NCI-H2171 treated with DMSO at 0.1 percent for 48 hours (cell line): ENCODE measurements around the gene TMBIM6.
A peak's percentile ranks its signal among the peaks of the same experiment; 100 is the strongest.
"Not testable (repeated sequence)": the region's sequence is repeated elsewhere in the genome, so short reads cannot be mapped to it uniquely, and the experiment has no call there.

Experiments
- DNase-seq: peaks from one replicate; lab custom pipeline; 2025; lab: John Stamatoyannopoulos, UW

TMBIM6 gene

DNA sequence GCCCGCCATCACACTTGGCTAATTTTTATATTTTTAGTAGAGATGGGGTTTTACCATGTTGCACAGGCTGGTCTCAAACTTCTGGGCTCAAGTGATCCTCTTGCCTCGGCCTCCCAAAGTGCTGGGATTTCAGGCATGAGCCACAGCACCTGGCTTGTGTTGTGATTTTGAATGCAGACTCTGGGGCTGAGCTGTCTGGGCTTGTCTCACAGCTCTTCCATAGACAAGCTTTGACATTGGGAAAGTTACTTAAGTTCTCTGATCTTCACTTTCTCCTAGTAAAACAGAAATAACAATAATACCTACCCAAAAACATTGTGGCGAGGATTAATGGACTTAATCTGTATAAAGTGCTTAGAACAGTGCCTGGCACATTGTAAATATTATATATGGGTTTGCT is 36.0 kb downstream of the TMBIM6 start:
- peak; percentile 22 for DNase-seq

DNA sequence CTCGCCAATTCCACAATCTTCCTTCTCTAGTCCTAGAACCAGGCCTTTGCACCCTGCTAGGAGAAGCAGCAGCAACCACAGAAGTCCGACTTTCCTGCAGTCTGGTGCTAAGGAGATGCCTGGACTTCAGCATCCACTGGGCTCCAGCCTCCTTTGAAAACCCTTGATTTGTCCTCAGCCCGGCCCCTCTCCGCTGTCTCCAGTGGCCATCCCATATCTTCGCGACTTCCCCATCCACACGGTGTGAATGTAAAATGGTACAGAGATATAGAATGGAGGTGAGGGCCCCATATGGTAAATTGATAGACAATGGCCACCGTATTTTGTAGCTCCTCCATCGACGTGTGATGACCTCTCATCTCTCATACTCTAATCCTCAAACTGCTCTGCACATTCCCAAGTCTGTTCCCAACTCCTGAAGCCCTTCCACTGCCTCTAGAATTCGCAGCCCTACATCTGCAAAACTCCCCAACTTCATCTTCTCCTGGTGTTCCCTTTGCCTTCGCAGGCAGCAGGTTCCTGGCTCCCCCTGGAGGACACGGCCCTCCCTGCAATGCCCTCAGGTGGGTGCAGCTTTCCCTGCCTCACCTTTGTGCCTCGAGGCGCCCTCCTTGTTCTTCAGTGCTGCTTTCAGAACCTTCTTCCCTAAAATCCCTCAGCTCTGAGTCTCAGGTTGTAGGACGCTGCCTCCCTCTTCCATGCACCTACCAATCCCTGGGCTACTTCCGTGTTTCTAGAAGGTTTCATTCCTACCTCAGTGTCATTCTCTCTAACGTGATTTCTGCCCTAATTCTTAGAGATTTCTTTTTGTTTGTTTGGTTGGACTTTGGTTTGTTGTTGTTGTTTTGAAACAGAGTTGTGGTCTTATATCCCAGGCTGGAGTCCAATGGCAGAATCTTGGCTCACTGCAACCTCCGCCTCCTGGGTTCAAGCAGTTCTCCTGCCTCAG is 36.7 kb downstream of the TMBIM6 start:
- peak; percentile 34 for DNase-seq

DNA sequence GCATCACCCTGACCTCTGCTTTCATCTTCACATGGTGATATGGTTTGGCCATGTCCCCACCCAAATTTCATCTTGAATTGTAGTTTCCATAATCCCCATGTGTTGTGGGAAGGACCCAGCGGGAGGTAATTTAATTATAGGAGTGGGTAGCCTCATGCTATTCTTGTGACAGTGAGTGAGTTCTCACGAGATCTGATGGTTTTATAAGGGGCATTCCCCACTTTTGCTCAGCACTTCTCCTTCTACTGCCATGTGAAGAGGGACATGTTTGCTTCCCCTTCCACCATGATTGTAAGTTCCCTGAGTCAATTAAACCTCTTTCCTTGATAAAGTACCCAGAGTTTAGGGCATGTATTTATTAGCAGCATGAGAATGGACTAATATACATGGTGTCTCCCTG is 38.2 kb downstream of the TMBIM6 start:
- DNase-seq: no peak

DNA sequence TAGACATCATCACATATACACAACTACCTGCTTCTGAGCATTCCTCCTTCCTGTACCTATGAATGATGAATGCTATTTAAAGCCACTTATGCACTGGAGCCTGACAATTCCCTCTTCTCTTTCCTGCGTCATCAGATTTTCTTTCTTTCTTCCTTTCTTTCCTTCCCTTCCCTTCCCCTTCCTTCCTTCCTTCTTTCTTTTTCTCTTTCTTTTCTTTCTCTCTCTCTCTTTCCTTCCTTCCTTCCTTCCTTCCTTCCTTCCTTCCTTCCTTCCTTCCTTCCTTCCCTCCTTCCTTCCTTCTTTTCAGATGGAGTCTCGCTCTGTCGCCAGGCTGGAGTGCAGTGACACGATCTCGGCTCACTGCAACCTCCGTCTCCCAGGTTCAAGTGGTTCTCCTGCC is 39.6 kb downstream of the TMBIM6 start:
- DNase-seq: not testable (repeated sequence)

DNA sequence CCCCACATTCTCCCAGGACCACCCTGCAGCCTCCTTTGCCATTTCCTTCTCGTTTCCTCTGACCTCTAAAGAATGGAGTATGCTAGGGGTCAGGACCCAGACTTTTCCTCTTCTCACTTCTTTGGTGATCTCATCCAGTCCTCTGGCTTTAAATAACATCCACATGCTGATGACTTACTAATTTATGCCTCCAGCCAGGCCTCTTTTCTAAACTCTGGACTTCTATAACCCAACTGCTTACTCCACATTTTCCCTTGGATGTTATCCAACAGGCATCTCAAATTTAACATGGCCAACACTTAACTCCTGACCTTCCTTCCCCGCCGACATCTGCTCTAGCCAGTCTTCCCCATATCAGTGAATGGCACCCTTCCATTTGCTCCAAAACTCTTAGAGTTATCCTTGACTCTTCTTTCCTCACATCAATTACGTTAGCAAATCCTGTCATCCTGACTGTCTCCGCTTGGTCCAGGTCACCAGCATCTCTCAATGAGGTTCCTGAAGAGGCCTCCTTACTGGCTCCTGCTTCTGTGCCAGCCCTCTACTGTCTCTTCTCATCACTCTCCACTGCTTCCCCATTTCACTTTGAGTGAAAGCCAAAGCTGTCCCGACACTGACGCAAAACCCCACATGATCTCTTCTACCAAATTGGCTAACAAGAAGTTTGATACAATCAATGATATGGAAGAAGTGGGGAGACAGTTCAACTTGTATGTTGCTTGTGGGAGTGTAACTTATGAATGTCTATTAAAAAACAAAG is 42.7 kb downstream of the TMBIM6 start:
- no peak for DNase-seq

DNA sequence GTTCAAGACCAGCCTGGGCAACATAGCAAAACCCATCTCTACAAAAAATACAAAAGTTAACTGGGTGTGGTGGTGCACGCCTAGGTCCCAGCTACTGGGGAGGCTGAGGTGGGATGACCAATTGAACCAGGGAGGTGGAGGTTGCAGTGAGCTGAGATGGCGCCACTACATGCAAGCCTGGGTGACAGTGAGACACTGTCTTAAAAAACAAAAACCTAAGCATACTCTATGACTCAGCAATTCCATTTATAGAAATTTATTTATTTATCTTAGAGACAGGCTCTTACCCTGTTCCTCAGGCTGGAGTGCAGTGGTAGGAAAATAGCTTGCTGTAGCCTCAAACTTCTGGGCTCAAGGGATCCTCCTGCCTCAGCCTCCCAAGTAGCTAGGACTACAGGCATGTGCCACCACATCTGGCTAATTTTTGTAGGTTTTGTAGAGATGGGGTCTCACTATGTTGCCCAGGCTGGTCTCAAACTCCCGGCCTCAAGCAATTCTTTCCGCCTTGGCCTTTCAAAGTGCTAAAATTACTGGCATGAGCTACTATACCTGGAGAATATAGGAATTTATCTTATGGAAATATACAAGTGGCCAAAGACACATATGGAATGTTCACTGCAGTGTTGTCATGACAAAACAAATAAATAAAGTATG is 43.5 kb downstream of the TMBIM6 start:
- DNase-seq: no peak

DNA sequence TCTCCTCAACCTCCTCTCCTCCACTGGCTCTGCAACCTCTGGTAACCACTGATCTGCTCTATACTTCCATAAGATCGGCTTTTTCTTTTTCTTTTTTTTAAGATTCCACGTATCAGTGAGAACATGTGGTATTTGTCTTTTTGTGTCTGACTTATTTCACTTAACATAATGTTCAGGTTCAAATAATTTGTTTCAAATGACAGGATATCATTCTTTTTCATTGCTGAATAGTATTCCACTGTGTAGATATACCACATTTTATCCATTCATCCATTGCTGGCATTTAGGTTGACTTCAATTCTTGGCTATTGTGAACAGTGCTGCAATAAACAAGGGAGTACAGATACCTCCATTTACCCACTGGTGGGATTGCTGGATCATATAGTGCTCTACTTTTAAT is 46.3 kb downstream of the TMBIM6 start:
- DNase-seq: no peak

DNA sequence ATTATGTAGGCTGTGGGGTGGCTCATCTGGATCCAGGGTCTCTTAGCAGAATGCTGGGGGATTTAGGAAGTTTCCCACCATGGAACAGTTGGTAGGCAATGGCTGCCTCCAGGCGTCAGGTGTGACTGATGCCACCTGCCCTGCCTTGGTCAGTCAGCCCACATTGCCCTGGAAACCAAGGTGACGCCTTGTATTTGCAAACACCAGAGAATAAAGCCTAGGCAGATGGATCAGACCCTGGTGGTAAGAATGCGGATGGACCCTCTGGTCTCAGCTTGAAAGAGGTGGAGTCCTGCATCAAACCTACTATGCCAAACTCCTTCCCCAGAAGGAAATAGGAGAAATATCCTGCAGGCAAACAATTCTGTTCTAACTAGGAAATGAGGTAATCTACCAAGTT is 48.6 kb downstream of the TMBIM6 start:
- DNase-seq: no peak

DNA sequence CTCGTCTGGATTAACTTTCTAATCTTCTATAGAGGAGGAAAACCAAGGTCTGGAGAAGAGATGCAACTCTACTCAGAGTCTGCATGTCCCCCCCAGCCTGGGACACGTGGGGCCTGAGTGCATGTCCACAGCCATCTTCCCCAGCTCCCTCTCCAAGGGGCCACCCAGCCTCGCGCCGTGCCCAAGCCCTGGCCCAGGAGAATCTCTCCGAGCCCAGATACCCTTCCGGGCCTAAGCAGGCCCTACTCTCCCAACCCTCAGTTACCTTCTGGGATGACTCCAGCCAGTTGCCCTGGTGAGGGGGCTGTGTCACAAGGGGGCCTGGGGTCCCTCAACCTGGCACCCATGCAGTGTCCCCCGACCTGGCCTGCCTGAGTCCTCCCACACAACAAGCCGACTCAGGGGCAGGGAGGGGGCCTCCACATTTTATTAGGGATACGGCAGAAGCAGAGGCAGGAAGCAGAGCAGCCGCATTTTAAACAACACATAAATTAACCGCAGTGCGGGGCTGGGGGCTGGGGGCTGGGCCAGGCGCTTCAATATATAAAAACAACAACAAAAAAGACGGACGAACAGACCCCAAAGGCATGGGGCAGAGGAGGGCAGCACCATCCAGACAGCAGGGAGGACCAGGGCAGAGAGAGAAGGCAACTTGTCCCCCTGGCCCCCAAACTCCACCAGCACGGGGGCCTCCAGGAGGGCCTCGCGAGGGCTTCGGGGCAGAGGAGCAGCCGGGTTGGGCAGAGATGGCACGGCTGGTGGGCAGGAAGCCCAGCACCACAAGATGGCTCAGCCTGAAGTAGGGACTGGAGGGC is 49.6 kb downstream of the TMBIM6 start:
- DNase-seq: no peak

DNA sequence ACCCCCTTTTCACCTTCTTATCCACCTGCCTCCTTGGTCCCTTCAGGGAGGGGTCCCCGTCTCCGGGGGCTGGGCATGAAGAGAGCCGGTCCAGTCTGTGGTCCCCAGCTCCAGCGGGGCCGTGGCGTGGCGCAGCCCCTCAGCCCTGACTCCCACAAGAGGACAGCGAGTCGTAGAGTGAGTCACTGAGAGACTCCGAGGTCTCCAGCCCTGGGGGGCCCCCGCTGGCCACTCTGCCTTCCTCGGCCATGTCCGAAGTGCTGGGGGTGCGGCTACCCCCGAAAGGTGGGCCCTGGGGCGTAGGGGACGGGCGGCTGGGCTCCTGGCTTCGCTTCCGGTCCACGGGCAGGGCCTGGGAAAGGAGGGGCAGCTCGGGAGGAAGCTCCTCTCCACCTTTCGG is 50.3 kb downstream of the TMBIM6 start:
- no peak for DNase-seq

DNA sequence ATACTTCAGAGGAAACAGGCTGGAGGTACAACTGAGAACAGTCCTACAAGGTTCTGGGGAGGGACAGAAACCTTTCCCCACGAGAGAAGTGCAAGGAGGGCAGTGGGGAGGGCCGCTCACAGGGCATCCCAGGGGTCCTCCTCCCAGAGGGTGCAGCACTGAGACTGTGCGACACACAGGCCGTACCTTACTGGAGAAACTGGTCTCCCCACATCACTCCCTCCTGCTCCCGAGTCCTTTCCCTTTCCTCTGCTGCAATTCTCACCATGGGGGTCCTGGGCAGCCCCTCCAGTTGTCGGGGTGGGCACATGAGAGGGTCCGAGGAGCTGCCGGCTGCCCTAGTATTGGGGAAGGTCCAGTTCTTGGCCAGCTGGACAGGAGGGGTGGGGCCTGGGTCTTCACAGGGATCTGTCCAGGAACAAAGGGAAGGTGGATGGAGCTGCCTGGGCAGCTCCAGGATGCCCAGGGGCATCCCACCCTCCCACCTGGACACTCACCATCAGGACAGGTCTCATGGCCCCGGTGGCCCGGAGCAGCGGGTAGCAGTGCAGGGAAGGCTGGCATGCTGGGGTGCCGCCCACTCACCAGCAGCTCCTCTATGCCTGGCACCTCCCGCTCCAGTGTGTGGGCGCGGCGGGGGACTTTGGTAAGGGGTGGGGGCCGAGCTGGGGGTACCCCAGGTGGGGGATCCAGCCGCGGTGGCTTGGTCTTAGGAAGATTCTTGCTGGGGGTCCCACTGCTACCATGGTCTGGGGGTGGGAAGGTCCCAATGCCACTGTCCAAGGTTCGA is 51.0 kb downstream of the TMBIM6 start:
- no peak for DNase-seq

DNA sequence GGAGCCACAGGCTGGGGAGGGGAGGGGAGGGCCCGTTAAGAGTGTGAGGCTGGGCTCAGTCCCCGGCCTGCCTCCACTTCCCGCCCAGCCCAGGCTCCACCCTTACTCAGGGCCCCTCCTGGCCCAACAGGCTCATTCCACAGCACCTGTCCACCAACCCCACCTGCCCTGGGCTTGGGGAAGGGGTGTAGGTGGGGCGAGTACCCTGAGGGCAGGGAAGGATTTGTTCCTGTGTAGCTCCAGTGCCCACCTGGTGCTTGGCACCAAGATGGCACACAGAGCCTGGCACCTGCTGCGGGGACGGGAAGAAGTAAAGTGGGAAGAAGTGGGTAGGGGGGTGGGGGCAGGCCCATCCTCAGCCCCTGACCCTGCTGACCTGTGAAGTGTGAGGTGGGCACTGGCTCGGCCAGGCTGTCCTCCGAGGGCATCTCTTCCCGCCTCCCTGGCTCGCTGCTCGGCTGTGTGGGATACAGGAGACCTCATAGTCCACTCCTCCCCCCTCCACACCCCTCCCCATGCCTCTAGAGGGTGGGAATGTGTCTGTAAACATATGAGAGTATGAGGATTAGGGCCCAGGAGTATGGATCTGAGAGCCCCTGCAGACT is 51.7 kb downstream of the TMBIM6 start:
- no peak for DNase-seq

DNA sequence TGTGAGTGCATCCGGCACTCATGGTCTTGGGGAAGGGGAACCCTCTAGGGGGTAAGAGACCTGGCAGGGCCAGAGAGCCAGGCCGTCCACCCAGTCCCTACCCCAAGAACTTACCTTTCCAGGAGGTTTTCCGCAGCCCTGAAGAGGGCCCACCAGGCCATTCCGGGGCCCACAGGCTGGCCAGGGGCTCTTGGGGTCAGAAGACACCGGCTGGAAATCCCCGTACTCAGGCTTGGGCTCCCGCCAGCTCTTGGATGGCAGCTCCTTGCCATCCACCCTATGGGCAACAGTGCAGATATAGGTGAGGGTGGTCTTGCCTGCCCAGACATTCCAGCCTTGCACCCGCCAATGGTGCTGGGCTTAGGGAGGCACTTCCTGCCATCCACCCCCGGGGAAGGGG is 52.3 kb downstream of the TMBIM6 start:
- no peak for DNase-seq

DNA sequence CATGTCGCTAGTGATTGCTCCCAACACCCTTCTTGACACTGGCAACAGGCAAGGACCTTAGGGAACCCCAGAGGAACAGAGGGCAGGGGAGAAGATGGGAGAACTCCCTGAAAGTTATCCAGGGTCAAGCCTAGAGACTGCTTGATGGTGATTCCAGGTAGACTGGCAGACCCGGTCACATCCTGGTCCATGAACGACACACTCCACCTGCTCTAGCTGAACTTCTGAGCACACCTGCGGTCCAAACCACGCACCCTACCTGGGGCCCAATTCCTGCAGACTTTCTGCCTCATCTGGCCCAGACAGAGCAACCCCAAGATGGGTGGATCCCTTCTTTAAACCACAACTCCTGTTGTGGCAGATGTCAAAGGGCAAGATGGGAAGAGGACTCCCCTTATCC is 52.7 kb downstream of the TMBIM6 start:
- DNase-seq: no peak

DNA sequence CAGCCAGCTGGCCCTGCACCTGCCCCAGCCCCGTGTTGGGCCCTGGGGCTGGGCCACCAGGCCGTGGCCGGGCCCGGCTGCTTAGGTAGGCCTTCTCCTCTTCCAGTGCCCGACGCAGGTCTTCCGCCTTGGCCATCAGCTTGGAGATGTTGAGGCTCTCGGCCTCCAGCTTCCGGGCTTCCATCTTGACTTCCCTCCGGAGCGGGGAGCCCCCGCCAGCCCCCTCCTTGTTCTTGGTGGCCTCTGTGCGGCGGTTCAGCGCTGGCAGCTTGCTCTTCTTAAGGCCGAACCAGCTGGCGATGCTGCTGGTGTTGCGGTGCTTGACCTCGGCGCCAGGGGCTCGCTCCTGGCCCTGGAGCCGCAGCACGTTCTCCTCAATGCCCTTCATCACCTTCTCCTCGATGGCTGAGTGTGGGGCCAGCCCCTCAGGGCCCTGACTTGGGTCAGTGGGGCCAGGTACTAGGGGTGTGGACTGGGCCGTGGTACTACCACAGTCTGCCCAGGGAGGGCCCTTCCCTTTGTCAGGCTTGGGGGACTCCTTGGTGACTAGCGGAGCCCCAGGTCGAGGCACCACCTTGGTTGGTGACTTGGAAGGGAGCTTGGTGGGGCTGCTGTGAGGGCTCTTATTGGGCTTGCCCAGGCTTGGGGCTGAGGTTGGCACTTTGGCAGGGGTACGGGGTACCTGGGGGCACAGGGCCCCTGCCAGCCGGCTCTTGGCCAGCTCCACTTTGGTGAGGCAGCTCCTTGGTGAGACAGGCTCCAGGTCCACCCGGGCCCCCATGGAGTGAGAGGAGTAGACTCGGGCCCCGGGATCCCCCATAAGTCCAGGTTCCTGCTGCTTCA is 53.7 kb downstream of the TMBIM6 start:
- no peak for DNase-seq

DNA sequence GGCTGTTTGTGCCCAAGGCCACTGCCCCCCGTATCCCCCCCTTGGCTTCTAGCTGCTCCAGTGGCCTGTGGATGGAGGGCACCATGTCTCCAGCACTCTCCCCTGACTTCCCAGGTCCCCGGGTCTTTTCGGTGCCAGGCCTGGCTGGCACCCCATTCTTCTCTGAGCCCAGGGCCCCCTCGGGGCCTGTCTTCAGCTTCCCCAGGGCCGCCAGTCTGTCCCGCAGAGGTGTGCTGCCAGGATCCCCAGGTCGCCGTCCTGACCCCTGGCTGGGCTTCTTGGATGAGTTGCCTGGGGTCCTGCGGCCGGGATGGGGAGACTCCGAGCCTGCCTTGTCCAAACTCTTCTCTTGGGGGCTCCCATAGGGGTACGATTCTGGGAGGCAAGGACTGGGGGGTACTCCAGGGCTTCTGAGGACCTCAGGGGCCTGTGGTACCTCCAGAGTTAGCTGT is 54.3 kb downstream of the TMBIM6 start:
- no peak for DNase-seq

DNA sequence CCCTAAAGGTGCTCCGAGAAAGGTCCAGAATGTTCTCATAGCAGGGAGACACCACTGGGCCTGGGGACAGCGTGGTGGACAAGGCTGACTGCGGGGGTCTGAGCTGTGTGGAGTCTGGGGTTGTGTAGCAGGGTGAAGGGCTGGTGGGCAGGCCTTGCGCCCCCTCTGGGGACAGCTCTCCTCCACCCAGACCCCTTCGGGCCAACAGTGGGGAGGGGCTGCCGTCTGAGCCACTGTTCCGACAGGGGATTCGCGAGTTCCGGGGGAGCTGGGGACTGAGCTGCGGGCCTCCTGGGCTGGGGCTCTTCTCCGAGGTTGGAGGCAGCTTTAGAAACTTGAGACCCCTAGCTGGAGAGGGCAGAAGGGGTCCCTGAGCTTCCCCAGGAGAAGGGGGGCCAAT is 54.8 kb downstream of the TMBIM6 start:
- no peak for DNase-seq

DNA sequence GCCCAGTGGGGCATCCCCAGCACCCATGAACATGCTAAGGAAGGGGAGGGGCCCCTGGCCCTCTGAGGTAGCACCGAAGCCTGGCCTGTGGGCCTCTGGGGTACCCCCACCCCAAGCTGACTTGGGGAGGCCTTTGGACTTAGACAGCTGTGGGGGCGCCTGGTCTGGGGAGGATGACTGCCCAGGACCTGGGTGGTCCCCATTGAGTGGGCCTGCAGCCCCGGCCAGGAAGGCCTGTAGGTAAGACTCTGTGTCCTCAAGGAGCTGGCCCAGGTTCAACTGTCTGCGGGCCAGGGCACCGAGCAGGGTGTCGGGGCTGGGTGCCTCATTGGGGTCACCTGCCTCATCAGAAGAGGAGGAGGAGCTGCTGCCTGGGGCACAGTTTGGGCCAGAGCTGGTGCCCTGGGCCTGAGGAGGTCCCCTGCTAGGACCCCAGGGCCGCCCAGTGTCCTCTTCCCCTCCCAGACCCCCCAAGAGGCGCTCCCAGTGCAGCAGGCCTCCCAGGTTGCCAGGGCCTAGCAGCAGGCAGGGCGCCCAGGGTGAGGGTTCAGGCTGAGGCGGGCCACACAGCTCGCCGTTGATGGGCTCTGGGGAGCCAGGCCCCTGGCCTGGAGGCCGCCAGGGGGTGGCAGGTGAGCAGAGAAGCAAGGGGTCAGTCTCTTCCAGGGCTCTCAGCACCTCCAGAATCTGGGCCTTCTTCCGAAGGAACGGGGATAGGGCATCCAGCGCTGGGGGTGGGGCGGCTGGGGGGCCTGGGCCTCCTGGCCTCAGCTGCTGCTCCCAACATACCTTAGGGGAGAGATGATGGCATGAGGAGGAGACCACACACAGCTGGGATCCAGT is 55.5 kb downstream of the TMBIM6 start:
- no peak for DNase-seq

DNA sequence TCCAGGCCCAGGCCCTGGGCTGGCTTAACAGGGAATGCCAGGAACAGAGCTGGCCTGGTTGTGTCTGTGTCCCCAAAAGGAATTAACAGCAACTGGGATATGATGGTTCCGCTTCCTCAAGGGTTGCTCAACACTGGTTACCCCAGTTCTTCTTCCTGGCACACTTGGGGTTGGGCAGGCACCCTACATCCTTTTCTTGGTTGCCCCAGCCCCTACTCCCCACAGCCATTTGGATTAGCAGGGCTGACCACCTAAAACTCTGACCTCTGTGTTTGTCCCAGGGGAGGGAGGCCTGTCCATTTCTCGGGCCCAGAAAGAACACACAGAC is 56.1 kb downstream of the TMBIM6 start:
- no peak for DNase-seq
